ENCODE data around the gene AMDHD2.
A peak's percentile ranks its signal among the peaks of the same experiment; 100 is the strongest.

The AMDHD2 gene

GRCh38 chr16:2513405-2514332 lies 6.5 kb upstream of the AMDHD2 start, which contains the start of gene ATP6V0C:
TSS of gene ATP6V0C (plus strand) at chr16:2513952. CDS start at chr16:2514104, 152 bp downstream.
- H3K4me3 ChIP-seq (ENCODE audit: low read depth, low read length), result peak within 1 kb of the TSS; percentile 70
- peak within 1 kb of the TSS; percentile 95 for H3K27ac ChIP-seq (ENCODE audit: low read depth, low read length)
- H3K9ac ChIP-seq (ENCODE audit: low read length), result peak within 1 kb of the TSS; percentile 93
- no peaks in the 10 kb centered on the region for H3K9me3 ChIP-seq (ENCODE audit: control insufficient read depth, insufficient read depth, low read depth, low read length)
- H3K36me3 ChIP-seq (ENCODE audit: control insufficient read depth, insufficient read depth, low read length), result no peaks in the 10 kb centered on the region
- H3K4me1 ChIP-seq (ENCODE audit: control insufficient read depth, insufficient read depth, low read length), result peaks cover 34% of the 10 kb centered on the region
- H3K27me3 ChIP-seq (ENCODE audit: control insufficient read depth, insufficient read depth, low read length), result no peaks in the 10 kb centered on the region

GRCh38 chr16:2514333-2515179 lies 5.6 kb upstream of the AMDHD2 start:
- peak overlapping the region; percentile 70 for H3K4me3 ChIP-seq (ENCODE audit: low read depth, low read length)
- no peaks in the 10 kb centered on the region for H3K36me3 ChIP-seq (ENCODE audit: control insufficient read depth, insufficient read depth, low read length)
- peak overlapping the region; percentile 93 for H3K9ac ChIP-seq (ENCODE audit: low read length)
- no peaks in the 10 kb centered on the region for H3K9me3 ChIP-seq (ENCODE audit: control insufficient read depth, insufficient read depth, low read depth, low read length)
- no peak overlapping the region for H3K27ac ChIP-seq (ENCODE audit: low read depth, low read length)
- H3K27me3 ChIP-seq (ENCODE audit: control insufficient read depth, insufficient read depth, low read length), result no peaks in the 10 kb centered on the region
- peaks cover 34% of the 10 kb centered on the region for H3K4me1 ChIP-seq (ENCODE audit: control insufficient read depth, insufficient read depth, low read length)

GRCh38 chr16:2515180-2515851 lies 4.9 kb upstream of the AMDHD2 start:
- H3K9ac ChIP-seq (ENCODE audit: low read length), result peak overlapping the region; percentile 70
- H3K4me1 ChIP-seq (ENCODE audit: control insufficient read depth, insufficient read depth, low read length), result peaks cover 34% of the 10 kb centered on the region
- H3K4me3 ChIP-seq (ENCODE audit: low read depth, low read length), result peak overlapping the region; percentile 70
- H3K9me3 ChIP-seq (ENCODE audit: control insufficient read depth, insufficient read depth, low read depth, low read length), result no peaks in the 10 kb centered on the region
- H3K36me3 ChIP-seq (ENCODE audit: control insufficient read depth, insufficient read depth, low read length), result no peaks in the 10 kb centered on the region
- no peak overlapping the region for H3K27ac ChIP-seq (ENCODE audit: low read depth, low read length)
- no peaks in the 10 kb centered on the region for H3K27me3 ChIP-seq (ENCODE audit: control insufficient read depth, insufficient read depth, low read length)

- H3K9ac ChIP-seq (ENCODE audit: low read length), result no peak overlapping the region
- H3K4me3 ChIP-seq (ENCODE audit: low read depth, low read length), result no peak overlapping the region
- H3K9me3 ChIP-seq (ENCODE audit: control insufficient read depth, insufficient read depth, low read depth, low read length), result no peaks in the 10 kb centered on the region
- no peaks in the 10 kb centered on the region for H3K27me3 ChIP-seq (ENCODE audit: control insufficient read depth, insufficient read depth, low read length)
- no peaks in the 10 kb centered on the region for H3K36me3 ChIP-seq (ENCODE audit: control insufficient read depth, insufficient read depth, low read length)
- peaks cover 29% of the 10 kb centered on the region for H3K4me1 ChIP-seq (ENCODE audit: control insufficient read depth, insufficient read depth, low read length)
- no peak overlapping the region for H3K27ac ChIP-seq (ENCODE audit: low read depth, low read length)
Measured at GRCh38 chr16:2516391-2517240, 3.6 kb upstream of the AMDHD2 start.

- Histone ChIP-seq H3K27me3 (ENCODE audit: control insufficient read depth, insufficient read depth, low read length) (no peaks in the 10 kb centered on the region), H3K36me3 (ENCODE audit: control insufficient read depth, insufficient read depth, low read length) (peaks cover 1% of the 10 kb centered on the region), H3K4me1 (ENCODE audit: control insufficient read depth, insufficient read depth, low read length) (peaks cover 15% of the 10 kb centered on the region), H3K9me3 (ENCODE audit: control insufficient read depth, insufficient read depth, low read depth, low read length) (no peaks in the 10 kb centered on the region), H3K27ac (ENCODE audit: low read depth, low read length) (no peak overlapping the region), H3K9ac (ENCODE audit: low read length) (no peak overlapping the region), H3K4me3 (ENCODE audit: low read depth, low read length) (no peak overlapping the region)
Measured at GRCh38 chr16:2517954-2518605, 2.1 kb upstream of the AMDHD2 start.

- no peak overlapping the region for H3K9ac ChIP-seq (ENCODE audit: low read length)
- H3K27me3 ChIP-seq (ENCODE audit: control insufficient read depth, insufficient read depth, low read length), result no peaks in the 10 kb centered on the region
- peaks cover 13% of the 10 kb centered on the region for H3K4me1 ChIP-seq (ENCODE audit: control insufficient read depth, insufficient read depth, low read length)
- H3K4me3 ChIP-seq (ENCODE audit: low read depth, low read length), result no peak overlapping the region
- no peaks in the 10 kb centered on the region for H3K9me3 ChIP-seq (ENCODE audit: control insufficient read depth, insufficient read depth, low read depth, low read length)
- H3K36me3 ChIP-seq (ENCODE audit: control insufficient read depth, insufficient read depth, low read length), result peaks cover 11% of the 10 kb centered on the region
- no peak overlapping the region for H3K27ac ChIP-seq (ENCODE audit: low read depth, low read length)
Measured at GRCh38 chr16:2518823-2519710, 1.1 kb upstream of the AMDHD2 start.

- Histone ChIP-seq H3K27ac (ENCODE audit: low read depth, low read length) (no peak overlapping the region), H3K4me3 (ENCODE audit: low read depth, low read length) (peak overlapping the region; percentile 65), H3K9ac (ENCODE audit: low read length) (peak overlapping the region; percentile 17), H3K36me3 (ENCODE audit: control insufficient read depth, insufficient read depth, low read length) (peaks cover 17% of the 10 kb centered on the region), H3K4me1 (ENCODE audit: control insufficient read depth, insufficient read depth, low read length) (peaks cover 13% of the 10 kb centered on the region), H3K27me3 (ENCODE audit: control insufficient read depth, insufficient read depth, low read length) (no peaks in the 10 kb centered on the region), H3K9me3 (ENCODE audit: control insufficient read depth, insufficient read depth, low read depth, low read length) (no peaks in the 10 kb centered on the region)
Measured at GRCh38 chr16:2519711-2520080, 475 bp upstream of the AMDHD2 start.

- Histone ChIP-seq H3K4me1 (ENCODE audit: control insufficient read depth, insufficient read depth, low read length) (peaks cover 2% of the 10 kb centered on the region; the same call in 1 of the 2 replicates), H3K36me3 (ENCODE audit: control insufficient read depth, insufficient read depth, low read length) (peaks cover 21% of the 10 kb centered on the region), H3K9ac (ENCODE audit: low read length) (peak overlapping the region; percentile 76), H3K4me3 (ENCODE audit: low read depth, low read length) (peak overlapping the region; percentile 71), H3K27ac (ENCODE audit: low read depth, low read length) (no peak overlapping the region), H3K9me3 (ENCODE audit: control insufficient read depth, insufficient read depth, low read depth, low read length) (no peaks in the 10 kb centered on the region), H3K27me3 (ENCODE audit: control insufficient read depth, insufficient read depth, low read length) (no peaks in the 10 kb centered on the region)
Measured at GRCh38 chr16:2520784-2521531, 787 bp downstream of the AMDHD2 start.

GRCh38 chr16:2523801-2524231 lies 3.6 kb downstream of the AMDHD2 start:
- peaks cover 45% of the 10 kb centered on the region for H3K36me3 ChIP-seq (ENCODE audit: control insufficient read depth, insufficient read depth, low read length)
- H3K27me3 ChIP-seq (ENCODE audit: control insufficient read depth, insufficient read depth, low read length), result no peaks in the 10 kb centered on the region
- no peak overlapping the region for H3K4me3 ChIP-seq (ENCODE audit: low read depth, low read length)
- H3K9me3 ChIP-seq (ENCODE audit: control insufficient read depth, insufficient read depth, low read depth, low read length), result no peaks in the 10 kb centered on the region
- H3K27ac ChIP-seq (ENCODE audit: low read depth, low read length), result no peak overlapping the region
- H3K4me1 ChIP-seq (ENCODE audit: control insufficient read depth, insufficient read depth, low read length), result peaks cover 2% of the 10 kb centered on the region; the same call in 1 of the 2 replicates
- H3K9ac ChIP-seq (ENCODE audit: low read length), result no peak overlapping the region

All from HUES6 (cell line).